OCI-LY7 (cell line): Measurements from ENCODE around the gene GAL. TPM values are rescaled to one million over a fixed set of nuclear protein-coding genes. Genes with fewer than 3 reads are reported as not detected.

Experiments used
- BruUV-seq: library from RNA; stranded (reverse); fragments of 400-500 nt; replicated peaks from 2 replicates; lab custom pipeline; 2021; lab: Mats Ljungman, UMichigan
- CTCF ChIA-PET: fragments of 300-600 bp; sonication (Branson Sonifier 250); formaldehyde crosslinking; loops from one replicate; lab custom pipeline; 2022; ENCODE audit warnings: antibody characterized with exemption; ENCODE audit not compliant: unreplicated experiment; lab: Charles Lee
- POLR2A ChIA-PET: fragments of 300-600 bp; sonication (Branson Sonifier 250); formaldehyde crosslinking; loops from one replicate; lab custom pipeline; 2022; ENCODE audit warnings: antibody characterized with exemption; lab: Charles Lee
- DNase-seq: peaks from one replicate; pipeline ENCODE4 v3.0.0-alpha.2; 2015; ENCODE audit warnings: low spot score
- H2AFZ ChIP-seq: fragments of 200-600 bp; sonication (generic), shearing (Covaris generic); 2 replicates; pipeline ENCODE4 v1.6.1; 2014; ENCODE audit warnings: mild to moderate bottlenecking, antibody characterized with exemption, low read length, moderate library complexity
- H3K27ac ChIP-seq: fragments of 200-600 bp; sonication (generic); 2 replicates; pipeline ENCODE4 v1.5.1; 2014; ENCODE audit warnings: mixed run types, low read depth, mild to moderate bottlenecking, moderate library complexity, low read length, inconsistent platforms; ENCODE audit not compliant: poor library complexity, severe bottlenecking
- H3K36me3 ChIP-seq: fragments of 200-600 bp; sonication (generic); 2 replicates; pipeline ENCODE4 v1.6.1; 2014; ENCODE audit warnings: mild to moderate bottlenecking, antibody characterized with exemption, low read length, moderate library complexity, mixed read lengths; ENCODE audit not compliant: insufficient read depth
- H3K4me1 ChIP-seq: fragments of 200-600 bp; sonication (generic); 2 replicates; pipeline ENCODE4 v1.5.1; 2014; ENCODE audit warnings: mild to moderate bottlenecking, low read length; ENCODE audit not compliant: insufficient read depth, poor library complexity, severe bottlenecking
- H3K4me2 ChIP-seq: fragments of 200-600 bp; sonication (generic); 2 replicates; pipeline ENCODE4 v1.6.1; 2014; ENCODE audit warnings: mild to moderate bottlenecking, low read length
- H3K4me3 ChIP-seq: fragments of 200-600 bp; sonication (generic); 2 replicates; pipeline ENCODE4 v1.5.1; 2014; ENCODE audit warnings: mild to moderate bottlenecking, low read depth, low read length; ENCODE audit not compliant: poor library complexity, severe bottlenecking
- H3K79me2 ChIP-seq: fragments of 200-600 bp; sonication (generic); 2 replicates; pipeline ENCODE4 v1.6.1; 2016; ENCODE audit warnings: low read depth, mild to moderate bottlenecking, low read length, moderate library complexity, mixed read lengths; ENCODE audit not compliant: insufficient read depth
- H3K9me2 ChIP-seq: fragments of 200-600 bp; sonication (generic); 2 replicates; pipeline ENCODE4 v1.6.1; 2016; ENCODE audit warnings: mild to moderate bottlenecking, low read length, mixed read lengths; ENCODE audit not compliant: insufficient read depth
- H3K9me3 ChIP-seq: fragments of 200-600 bp; sonication (generic); 2 replicates; pipeline ENCODE4 v1.6.1; 2014; ENCODE audit warnings: mild to moderate bottlenecking, mixed run types, low read length, mixed read lengths
- H4K20me1 ChIP-seq: fragments of 200-600 bp; sonication (generic); 2 replicates; pipeline ENCODE4 v1.6.1; 2014; ENCODE audit warnings: mild to moderate bottlenecking, antibody characterized with exemption, low read length, moderate library complexity, mixed read lengths; ENCODE audit not compliant: insufficient read depth
- EZH2phosphoT487 ChIP-seq: fragments of 200-600 bp; sonication (generic); IDR thresholded peaks from 2 replicates; pipeline ENCODE4 v1.6.1; 2018; ENCODE audit warnings: low read depth, borderline replicate concordance, mild to moderate bottlenecking, mixed run types, antibody characterized with exemption, low read length, moderate library complexity, mixed read lengths
- intact Hi-C: fragments of 100-400 bp; cut with micrococcal nuclease; formaldehyde crosslinking; loops from one replicate; pipeline ENCODE4 v1.10.0; 2022; ENCODE audit not compliant: unreplicated experiment
- total RNA-seq, 2 experiments: library from RNA; depleted of rRNA in 1 of 2; stranded (reverse); fragments of >200 nt in 1 of 2; shearing (Covaris generic) in 1 of 2; gene quantifications; 2 replicates each; pipeline ENCODE4 v1.2.3, GENCODE V29; 2014 to 2022
- TF ChIP-seq, protein P1 (sequence below): fragments of 200-600 bp; sonication (generic); conservative IDR thresholded peaks from 2 replicates; pipeline ENCODE4 v1.5.1; 2014; ENCODE audit warnings: mild to moderate bottlenecking, antibody characterized with exemption, low read length, moderate library complexity, mixed read lengths

The GAL gene
- total RNA-seq, 2 experiments from 2014 or later = not detected

DNA sequence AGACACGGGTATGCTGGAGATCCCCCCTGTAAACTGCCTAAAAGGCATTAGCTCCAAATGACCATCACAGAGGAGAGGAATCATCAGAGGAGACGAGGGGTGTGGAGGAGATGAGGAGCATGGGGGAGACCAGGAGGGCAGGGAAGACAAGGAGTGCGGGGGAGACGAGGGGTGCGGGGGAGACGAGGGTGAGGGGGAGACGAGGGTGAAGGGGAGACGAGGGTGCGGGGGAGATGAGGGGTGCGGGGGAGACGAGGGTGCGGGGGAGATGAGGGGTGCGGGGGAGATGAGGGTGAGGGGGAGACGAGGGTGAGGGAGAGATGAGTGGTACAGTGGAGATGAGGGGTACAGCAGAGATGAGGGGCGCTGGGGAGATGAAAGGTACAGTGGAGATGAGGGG, 17.5 kb upstream of the GAL start:
- H4K20me1 ChIP-seq = no peaks in the 10 kb centered on the region
- BruUV-seq = no TSS peak
- no peaks in the 10 kb centered on the region for H3K79me2 ChIP-seq
- intact Hi-C loops = no loop called here
- no peaks in the 10 kb centered on the region for H3K9me3 ChIP-seq
- H3K4me1 ChIP-seq = no peaks in the 10 kb centered on the region
- TF ChIP-seq EZH2phosphoT487 = no peak
- TF ChIP-seq, protein P1, sequence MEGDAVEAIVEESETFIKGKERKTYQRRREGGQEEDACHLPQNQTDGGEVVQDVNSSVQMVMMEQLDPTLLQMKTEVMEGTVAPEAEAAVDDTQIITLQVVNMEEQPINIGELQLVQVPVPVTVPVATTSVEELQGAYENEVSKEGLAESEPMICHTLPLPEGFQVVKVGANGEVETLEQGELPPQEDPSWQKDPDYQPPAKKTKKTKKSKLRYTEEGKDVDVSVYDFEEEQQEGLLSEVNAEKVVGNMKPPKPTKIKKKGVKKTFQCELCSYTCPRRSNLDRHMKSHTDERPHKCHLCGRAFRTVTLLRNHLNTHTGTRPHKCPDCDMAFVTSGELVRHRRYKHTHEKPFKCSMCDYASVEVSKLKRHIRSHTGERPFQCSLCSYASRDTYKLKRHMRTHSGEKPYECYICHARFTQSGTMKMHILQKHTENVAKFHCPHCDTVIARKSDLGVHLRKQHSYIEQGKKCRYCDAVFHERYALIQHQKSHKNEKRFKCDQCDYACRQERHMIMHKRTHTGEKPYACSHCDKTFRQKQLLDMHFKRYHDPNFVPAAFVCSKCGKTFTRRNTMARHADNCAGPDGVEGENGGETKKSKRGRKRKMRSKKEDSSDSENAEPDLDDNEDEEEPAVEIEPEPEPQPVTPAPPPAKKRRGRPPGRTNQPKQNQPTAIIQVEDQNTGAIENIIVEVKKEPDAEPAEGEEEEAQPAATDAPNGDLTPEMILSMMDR = no peak
- H3K4me2 ChIP-seq = no peak overlapping the region
- no peaks in the 10 kb centered on the region for H3K9me2 ChIP-seq
- DNase-seq = no peak
- no peaks in the 10 kb centered on the region for H3K36me3 ChIP-seq
- ChIA-PET CTCF (no interaction called here), POLR2A (no interaction called here)
- H2AFZ ChIP-seq = no peak overlapping the region
- H3K27ac ChIP-seq = no peak overlapping the region
- H3K4me3 ChIP-seq = no peak overlapping the region

GRCh38 chr11:68667511-68668500, 16.5 kb upstream of the GAL start:
- no peak for DNase-seq
- Histone ChIP-seq H2AFZ (no peak overlapping the region), H3K9me2 (no peaks in the 10 kb centered on the region), H4K20me1 (no peaks in the 10 kb centered on the region), H3K4me1 (no peaks in the 10 kb centered on the region), H3K27ac (no peak overlapping the region), H3K4me2 (no peak overlapping the region), H3K79me2 (no peaks in the 10 kb centered on the region), H3K9me3 (no peaks in the 10 kb centered on the region), H3K36me3 (no peaks in the 10 kb centered on the region), H3K4me3 (no peak overlapping the region)
- CTCF ChIA-PET = no interaction called here
- intact Hi-C loops = no loop called here
- BruUV-seq = no TSS peak
- POLR2A ChIA-PET = no interaction called here
- TF ChIP-seq, protein P1 = no peak
- no peak for TF ChIP-seq EZH2phosphoT487
